Fibroblast of villous mesenchyme (primary cell): ENCODE results near the gene KIF26A. TPM values are rescaled to one million over a fixed set of nuclear protein-coding genes. Genes with fewer than 3 reads are reported as not detected.

Experiments
- DNase-seq: peaks from one replicate; pipeline ENCODE4 v3.0.0-alpha.2; 2010; ENCODE audit warnings: low read depth
- H3K4me3 ChIP-seq: 2 replicates; pipeline ENCODE4 v1.5.1; 2011; ENCODE audit warnings: low read depth, mild to moderate bottlenecking, low read length
- CTCF ChIP-seq: IDR thresholded peaks from 2 replicates; pipeline ENCODE4 v1.5.1; 2012; ENCODE audit warnings: low read depth, mild to moderate bottlenecking, low read length; ENCODE audit not compliant: insufficient read depth
- total RNA-seq: library from RNA; depleted of rRNA; stranded (reverse); fragments of >200 nt; gene quantifications from 2 replicates; pipeline ENCODE4 v1.2.3, GENCODE V29; 2012

KIF26A gene
- total RNA-seq, 1 donor, result under 0.01 TPM

- H3K4me3 ChIP-seq, result no peak overlapping the region
- TF ChIP-seq CTCF, result no peak
- DNase-seq, result no peak
These were observed 2.3 kb downstream of the KIF26A start for GRCh38 chr14:104140463-104141331.

- DNase-seq, result no peak
- no peak overlapping the region for H3K4me3 ChIP-seq
- no peak for TF ChIP-seq CTCF
These were observed 3.3 kb downstream of the KIF26A start for GRCh38 chr14:104141621-104142091.

GRCh38 chr14:104142136-104142945 is 4.0 kb downstream of the KIF26A start:
- TF ChIP-seq CTCF, result no peak
- no peak for DNase-seq
- no peak overlapping the region for H3K4me3 ChIP-seq

- H3K4me3 ChIP-seq, result no peak overlapping the region
- no peak for DNase-seq
- no peak for TF ChIP-seq CTCF
These were observed 4.6 kb downstream of the KIF26A start for GRCh38 chr14:104142946-104143470.

GRCh38 chr14:104143521-104144452 is 5.4 kb downstream of the KIF26A start:
- no peak for DNase-seq
- TF ChIP-seq CTCF, result no peak
- H3K4me3 ChIP-seq, result no peak overlapping the region

GRCh38 chr14:104144453-104144790 is 6.0 kb downstream of the KIF26A start:
- H3K4me3 ChIP-seq, result no peak overlapping the region
- DNase-seq, result no peak
- TF ChIP-seq CTCF, result no peak
